NCI-H774 (cell line): ENCODE results near the gene NOL8.

Experiments
- DNase-seq: peaks from one replicate; lab custom pipeline; 2025; lab: John Stamatoyannopoulos, UW

Gene NOL8

GRCh38 chr9:92325269-92325990 lies at the start of gene NOL8, which contains the start of gene CENPP:
NOL8 (minus strand) TSS chr9:92325350; CDS start chr9:92324161, 1,189 bp downstream.
CENPP (plus strand) TSS chr9:92325953.
- peak; percentile 91 for DNase-seq

GRCh38 chr9:92373167-92373566 lies 48.0 kb upstream of the NOL8 start:
- DNase-seq = no peak

- DNase-seq = no peak
Observed at GRCh38 chr9:92369075-92369474, 43.9 kb upstream of the NOL8 start.

- no peak for DNase-seq
Observed at GRCh38 chr9:92360083-92360482, 34.9 kb upstream of the NOL8 start.

GRCh38 chr9:92359394-92359995 lies 34.3 kb upstream of the NOL8 start:
- no peak for DNase-seq

DNA sequence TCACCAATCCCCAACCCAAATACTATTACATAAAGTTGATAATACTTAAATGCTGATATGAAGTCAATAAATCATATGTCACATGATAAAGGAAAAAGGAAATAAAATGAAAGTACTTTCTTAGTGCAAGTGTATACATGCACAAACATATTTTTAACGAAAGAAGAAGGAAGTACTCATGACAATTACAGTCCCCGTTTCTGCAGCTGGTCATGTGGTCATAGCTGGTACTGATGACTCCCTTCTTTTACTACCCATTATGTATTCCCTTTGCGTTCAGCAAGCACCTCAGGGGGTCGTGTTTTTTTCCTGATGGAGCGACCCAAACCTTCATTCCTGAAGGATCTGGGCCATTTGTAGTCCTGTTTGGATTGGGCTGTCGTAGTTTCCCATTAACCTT lies 27.9 kb upstream of the NOL8 start:
- no peak for DNase-seq

GRCh38 chr9:92350740-92351133 lies 25.6 kb upstream of the NOL8 start:
- no peak for DNase-seq

- DNase-seq = no peak
Observed at GRCh38 chr9:92349771-92350739, 24.9 kb upstream of the NOL8 start.

GRCh38 chr9:92345582-92345981 lies 20.4 kb upstream of the NOL8 start:
- no peak for DNase-seq

GRCh38 chr9:92342825-92343488 lies 17.8 kb upstream of the NOL8 start:
- no peak for DNase-seq

- no peak for DNase-seq
Observed at GRCh38 chr9:92341578-92341977, 16.4 kb upstream of the NOL8 start.

GRCh38 chr9:92333282-92333634 lies 8.1 kb upstream of the NOL8 start:
- no peak for DNase-seq

DNA sequence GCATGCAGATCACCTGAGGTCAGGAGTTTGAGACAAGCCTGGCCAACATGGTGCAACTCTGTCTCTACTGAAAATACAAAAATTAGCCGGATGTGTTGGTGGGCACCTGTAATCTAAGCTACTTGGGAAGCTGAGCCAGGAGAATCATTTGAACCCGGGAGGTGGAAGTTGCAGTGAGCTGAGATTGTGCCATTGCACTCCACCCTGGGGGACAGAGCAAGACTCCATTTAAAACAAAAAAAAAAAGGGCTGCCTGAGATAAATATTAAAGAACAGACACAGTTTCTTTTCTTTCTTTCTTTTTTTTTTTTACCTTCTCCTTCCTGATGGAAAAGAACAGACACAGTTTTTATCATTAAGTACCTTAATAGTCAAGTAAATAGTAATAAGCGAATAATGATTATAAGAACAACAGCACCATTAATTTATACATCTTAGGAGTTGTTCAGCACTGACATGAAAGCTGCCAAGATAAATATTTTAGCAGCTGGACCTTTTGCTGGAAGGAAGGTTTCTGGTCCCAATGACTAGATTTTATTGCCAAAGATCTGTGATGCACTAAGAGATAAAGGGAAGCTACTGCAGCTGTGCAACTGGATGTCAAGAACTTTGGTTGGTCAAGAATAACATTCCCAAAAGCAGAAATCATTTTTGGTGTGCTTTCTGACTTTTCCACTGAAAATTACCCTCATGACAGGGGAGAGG lies 7.6 kb upstream of the NOL8 start:
- DNase-seq = no peak

DNA sequence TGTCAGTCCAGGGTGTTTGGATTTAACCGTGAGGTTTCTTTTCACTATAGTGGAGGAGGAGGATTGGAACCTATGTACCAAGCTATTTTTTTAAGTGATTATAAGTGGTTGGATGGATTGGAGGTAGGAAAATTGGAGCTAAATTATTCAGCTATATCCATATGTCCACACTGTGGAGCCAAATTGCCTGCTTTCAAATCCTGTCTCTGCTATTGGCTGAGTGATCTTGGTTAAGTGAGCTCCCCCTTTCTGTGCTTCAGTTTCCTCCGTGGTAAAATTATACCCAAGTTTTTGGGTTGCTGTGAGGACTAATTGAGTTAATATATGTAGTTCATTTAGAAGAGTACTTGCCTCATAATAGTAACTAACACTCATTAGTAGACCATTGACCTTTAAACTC lies 3.1 kb upstream of the NOL8 start:
- no peak for DNase-seq

GRCh38 chr9:92327283-92327850 lies 2.2 kb upstream of the NOL8 start:
- DNase-seq = no peak

DNA sequence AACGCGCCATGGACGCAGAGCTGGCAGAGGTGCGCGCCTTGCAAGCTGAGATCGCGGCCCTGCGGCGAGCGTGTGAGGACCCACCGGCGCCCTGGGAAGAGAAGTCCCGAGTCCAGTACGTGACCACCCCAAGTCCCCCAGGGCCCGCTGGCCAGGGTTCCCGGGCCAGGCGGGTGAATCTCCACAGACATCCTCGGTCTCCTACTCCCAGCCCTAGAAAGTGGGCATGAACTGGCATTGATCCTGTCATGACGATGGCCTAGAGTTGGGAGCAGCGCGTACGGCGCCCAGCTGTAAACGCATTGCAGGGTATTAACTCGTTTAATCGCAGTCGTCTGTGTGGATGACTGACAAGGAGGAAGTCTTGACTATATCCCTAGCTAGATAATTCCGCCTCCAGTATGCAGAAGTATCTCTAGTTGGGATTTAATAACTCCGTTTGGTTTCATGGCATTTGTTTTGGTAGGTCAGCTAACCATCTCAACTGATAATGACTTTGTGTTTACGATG lies 896 bp upstream of the NOL8 start:
- no peak for DNase-seq

- DNase-seq = no peak
Observed at GRCh38 chr9:92324889-92325268, 271 bp downstream of the NOL8 start.

- no peak for DNase-seq
Observed at GRCh38 chr9:92324431-92324830, 719 bp downstream of the NOL8 start.

- DNase-seq = no peak
Observed at GRCh38 chr9:92315456-92315855, 9.7 kb downstream of the NOL8 start.

GRCh38 chr9:92313624-92314012 lies 11.5 kb downstream of the NOL8 start:
- DNase-seq = no peak
